HG03565 (cell line): ENCODE data around the gene EHMT1.

ENCODE experiments used
- ATAC-seq: cut with Tn5 transposase; IDR thresholded peaks from one replicate; pipeline ENCODE4 v1.9.1; 2021; ENCODE audit warnings: mild to moderate bottlenecking, moderate library complexity; ENCODE audit not compliant: unreplicated experiment

The EHMT1 gene

GRCh38 chr9:137690930-137691645, 72.3 kb downstream of the EHMT1 start:
- no peak for ATAC-seq

GRCh38 chr9:137691646-137692351, 73.0 kb downstream of the EHMT1 start:
- no peak for ATAC-seq

- ATAC-seq, result no peak
These were observed 75.6 kb downstream of the EHMT1 start for GRCh38 chr9:137694236-137694959.

GRCh38 chr9:137694962-137695875, 76.4 kb downstream of the EHMT1 start:
- no peak for ATAC-seq

DNA sequence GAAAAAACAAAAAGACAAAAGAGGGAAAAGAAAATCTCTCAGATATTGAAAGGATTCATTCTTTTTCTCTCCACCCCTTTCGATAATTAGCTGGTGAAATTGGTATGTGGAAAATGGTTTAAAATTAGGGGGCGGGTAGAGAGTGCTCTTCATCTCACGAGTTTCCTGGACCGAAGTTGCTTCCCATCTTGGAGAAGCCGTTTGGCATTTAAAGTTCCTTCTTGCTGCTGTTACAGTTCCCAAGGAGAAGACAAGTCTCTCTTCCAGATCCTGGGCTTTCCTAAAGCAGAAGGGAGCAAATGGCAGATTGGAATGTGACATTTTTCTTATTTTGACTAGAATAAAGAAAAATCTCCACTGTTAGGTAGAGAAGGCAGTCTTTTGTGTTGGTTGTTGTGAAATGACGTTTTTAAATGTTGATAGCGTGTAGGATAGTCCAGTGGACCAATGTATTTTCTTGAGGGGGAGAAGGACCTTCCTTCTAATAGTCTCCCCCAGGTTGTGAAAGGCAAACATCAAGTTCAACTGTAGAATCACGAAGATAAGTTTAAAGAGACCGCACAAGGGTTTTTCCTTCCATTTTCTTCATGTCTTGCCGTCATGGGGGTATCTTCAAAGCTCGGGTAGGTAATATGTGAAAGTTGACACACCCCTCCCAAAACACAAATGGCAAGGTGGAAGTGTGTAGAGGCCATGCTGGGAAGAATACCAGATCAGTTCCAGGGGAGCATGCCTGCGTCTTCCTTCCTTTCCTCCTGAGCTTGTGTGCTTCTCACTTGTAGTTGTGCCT, 77.5 kb downstream of the EHMT1 start:
- no peak for ATAC-seq

DNA sequence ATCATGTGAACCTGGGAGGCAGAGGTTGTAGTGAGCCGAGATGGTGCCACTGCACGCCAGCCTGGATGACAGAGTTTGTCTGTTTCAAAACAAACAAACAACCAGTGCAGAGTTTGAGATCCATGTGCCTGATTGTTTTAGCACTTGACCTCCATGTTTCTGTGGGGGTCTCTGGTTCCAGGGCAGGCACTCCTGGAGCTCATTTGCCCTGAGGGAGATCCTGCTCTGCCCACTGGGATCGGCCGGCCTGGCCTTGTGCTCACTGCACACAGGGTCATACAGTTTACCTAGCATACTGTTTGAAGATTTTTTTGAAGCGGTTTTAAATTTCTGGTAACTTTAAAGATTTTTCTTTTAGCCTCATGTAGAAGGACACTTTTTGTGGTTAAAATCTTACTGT, 78.4 kb downstream of the EHMT1 start:
- ATAC-seq, result no peak

DNA sequence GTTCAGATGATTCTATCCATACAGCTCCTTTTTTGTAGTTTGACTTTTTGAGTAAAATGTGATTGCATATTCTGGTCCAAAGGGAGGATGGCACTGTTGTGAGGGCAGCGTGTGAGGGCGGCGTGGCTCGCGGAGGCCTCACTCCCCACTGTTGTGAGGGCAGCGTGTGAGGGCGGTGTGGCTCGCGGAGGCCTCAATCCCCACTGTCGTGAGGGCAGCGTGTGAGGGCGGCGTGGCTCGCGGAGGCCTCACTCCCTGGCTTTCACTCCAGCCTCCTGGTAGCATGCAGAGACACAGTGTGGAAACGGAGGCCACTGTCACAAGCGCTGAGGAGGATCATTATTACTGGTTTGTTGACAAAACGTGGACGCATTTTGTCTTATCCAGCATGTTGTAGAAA, 79.0 kb downstream of the EHMT1 start:
- ATAC-seq, result no peak

GRCh38 chr9:137700911-137701310, 82.1 kb downstream of the EHMT1 start:
- no peak for ATAC-seq

DNA sequence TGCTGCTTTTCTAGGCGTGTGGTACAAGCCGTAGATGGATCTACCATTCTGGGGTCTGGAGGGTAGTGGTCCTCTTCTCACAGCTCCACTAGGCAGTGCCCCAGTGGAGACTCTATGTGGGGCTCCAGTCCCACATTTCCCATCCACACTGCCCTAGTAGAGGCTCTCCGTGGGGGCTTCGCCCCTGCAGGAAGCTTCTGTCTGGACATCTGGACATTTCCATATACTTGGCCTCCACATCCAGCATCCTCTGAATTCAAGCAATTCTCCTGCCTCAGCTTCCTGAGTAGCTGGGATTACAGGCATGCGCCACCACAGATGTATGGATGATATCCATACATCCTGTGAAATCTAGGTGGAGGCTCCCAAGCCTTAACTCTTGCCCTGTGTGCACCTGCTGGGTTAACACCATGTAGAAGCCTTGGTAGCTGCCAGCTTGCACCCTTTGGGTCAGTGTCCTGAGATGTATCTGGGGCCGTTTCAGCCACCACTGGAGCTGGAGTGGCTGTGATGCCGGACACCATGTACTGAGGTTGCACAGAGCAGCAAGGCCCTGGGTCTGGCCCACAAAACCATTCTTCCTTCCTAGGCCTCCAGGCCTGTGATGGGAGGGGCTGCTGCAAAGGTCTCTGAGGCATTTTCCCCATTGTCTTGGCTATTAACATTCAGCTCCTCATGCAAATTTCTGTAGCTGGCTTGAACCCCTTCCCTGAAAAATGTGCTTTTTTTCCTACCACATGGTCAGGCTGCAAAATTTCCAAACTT, 84.0 kb downstream of the EHMT1 start:
- ATAC-seq, result no peak

- no peak for ATAC-seq
These were observed 85.2 kb downstream of the EHMT1 start for GRCh38 chr9:137703842-137704508.

GRCh38 chr9:137705443-137705863, 86.6 kb downstream of the EHMT1 start:
- peak; percentile 37 for ATAC-seq

DNA sequence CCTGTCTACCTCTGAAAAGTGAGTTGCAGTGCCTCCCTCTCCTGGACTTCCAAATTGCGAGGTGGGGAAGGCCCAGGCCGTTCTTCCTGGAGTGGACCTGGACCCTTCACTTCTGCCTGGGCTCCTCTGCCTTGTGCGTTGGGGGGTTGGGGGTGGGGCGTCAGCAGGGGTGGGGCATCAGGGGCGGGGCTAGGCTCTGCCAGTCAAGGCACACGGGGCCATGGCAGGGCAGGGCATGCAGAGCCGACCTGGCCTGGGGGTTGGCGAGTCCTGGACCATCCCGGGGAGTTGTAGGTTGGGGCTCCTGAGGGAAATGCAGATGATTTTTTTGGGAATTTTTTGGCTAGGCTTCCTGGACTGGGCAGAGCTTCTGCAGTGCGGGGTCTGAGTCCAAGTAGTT, 87.1 kb downstream of the EHMT1 start:
- ATAC-seq, result no peak

- no peak for ATAC-seq
These were observed 88.6 kb downstream of the EHMT1 start for GRCh38 chr9:137707361-137707760.

DNA sequence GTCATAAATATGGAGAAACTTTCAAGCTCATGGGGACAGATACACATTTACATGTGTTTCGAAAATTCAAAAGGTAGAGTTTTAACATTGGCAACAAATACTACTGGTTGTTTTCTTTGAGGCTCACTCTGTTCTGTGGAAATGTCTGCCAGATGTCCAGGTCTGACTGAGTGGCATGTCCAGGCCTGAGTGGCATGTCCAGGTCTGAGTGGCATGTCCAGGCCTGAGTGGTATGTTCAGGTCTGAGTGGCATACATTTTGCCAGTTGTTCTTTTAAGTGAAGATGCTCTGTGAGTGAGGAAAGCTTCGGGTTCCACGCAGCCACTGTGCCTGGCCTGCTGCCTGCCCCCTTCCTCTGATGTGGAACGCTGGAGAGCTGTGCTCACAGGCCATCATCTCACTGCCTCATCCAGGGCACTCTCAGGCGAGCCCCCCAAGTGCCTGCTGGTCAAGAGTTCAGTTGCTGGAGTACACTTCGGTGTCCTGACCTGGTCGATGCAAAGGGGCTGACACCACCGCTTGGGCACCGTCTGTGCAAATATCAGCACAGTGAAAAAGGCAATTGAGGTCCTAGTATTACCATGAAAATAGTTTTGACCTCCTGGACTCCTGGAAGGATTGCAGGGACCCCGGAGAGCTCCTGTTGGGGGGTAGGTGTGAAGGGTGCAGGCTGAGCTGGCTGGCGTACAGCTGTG, 89.9 kb downstream of the EHMT1 start:
- ATAC-seq, result no peak

DNA sequence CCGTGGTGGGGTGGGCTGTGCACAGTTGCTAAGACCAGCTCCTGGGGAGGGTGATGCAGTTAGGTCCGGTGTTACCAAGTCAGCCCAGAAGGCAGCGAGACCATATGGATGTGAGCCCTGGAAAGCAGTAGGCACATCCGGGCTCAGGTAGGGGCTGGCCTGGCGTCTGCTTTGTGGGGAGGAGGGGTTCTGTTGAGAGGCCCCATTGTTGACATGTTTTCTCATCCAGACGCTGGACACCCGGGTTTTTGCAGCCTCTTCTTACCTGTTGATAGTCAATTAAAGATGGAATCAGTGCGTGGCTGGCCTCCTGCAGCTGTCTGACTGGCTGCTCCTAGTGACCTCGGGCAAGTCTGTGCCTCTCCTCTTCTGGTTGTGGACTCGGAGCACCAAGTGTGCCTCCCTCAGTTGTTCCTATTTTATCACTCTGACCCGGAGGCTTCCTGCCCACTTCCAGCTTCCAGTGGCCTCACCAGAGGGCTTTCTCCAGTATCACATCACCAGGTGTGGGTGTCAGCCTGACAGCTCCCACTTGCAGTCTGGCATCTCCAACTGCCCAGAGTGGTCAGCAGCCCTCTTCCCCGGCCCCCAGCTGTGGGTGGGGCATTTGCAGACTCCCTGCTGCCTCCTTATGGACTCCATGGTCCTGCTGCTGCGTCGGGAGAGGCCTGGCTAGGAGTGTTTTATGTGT, 90.8 kb downstream of the EHMT1 start:
- ATAC-seq, result no peak

DNA sequence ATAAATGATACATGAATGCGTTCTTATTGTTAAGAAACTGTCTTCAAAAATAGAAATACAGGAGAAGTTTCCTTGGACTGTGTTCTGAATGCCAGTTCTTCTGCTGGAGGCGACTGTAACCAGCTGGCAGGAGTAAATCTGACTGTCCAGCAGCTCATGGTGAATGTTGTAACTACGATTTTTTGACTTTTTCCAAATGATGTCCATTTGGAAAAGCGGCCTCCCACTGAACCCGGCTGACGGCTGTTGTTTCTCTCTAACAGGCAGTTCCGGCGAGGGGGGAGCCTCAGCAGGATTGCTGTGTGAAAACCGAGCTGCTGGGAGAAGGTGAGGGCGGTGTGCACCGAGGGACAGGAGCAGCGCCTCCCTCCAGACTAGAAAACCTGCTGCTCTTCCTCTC, 91.9 kb downstream of the EHMT1 start:
- no peak for ATAC-seq

DNA sequence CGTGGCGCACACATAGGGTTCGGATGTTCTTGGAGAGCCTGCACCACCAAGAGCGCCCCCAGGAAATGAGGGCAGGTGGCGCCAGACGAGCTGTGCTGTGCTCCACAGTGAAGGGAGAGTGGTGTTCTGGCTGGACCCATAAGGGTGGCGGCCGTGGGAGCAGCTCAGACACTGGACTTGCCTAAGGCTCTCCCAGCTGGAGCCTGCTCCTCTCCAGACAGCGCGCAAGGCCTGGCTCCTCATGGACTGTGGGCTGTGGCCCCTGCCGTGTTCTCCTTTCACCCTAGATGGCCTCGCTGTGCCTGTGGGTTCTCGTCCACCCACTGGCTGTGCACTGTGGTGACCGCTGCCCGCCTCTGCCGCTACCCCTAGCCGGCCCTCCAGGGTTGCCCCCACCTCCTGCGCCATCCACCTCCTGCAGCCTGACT, 92.9 kb downstream of the EHMT1 start:
- ATAC-seq, result no peak

- ATAC-seq, result no peak
These were observed 96.5 kb downstream of the EHMT1 start for GRCh38 chr9:137715321-137715720.
